IMR-90 (cell line): ENCODE data around the gene MRPL33. TPM values are rescaled to one million over a fixed set of nuclear protein-coding genes. Genes with fewer than 3 reads are reported as not detected.

Experiments used
- ATAC-seq: fragments of 200-7000 bp; cut with Tn5 transposase; 2 replicates; pipeline ENCODE4 v1.9.1; 2020; ENCODE audit warnings: low read depth, mild to moderate bottlenecking, moderate library complexity
- BruUV-seq: library from RNA; stranded (reverse); fragments of 400-500 nt; replicated peaks from 2 replicates; lab custom pipeline; 2021; lab: Mats Ljungman, UMichigan
- CTCF ChIA-PET: fragments of 300-600 bp; formaldehyde crosslinking; extraction: SDS; loops from one replicate; lab custom pipeline; 2021; ENCODE audit warnings: antibody characterized with exemption; lab: Yijun Ruan, JAX
- POLR2A ChIA-PET: fragments of 300-600 bp; sonication (Branson Sonifier 250); formaldehyde crosslinking; loops from one replicate; lab custom pipeline; 2022; ENCODE audit warnings: antibody characterized with exemption; ENCODE audit not compliant: unreplicated experiment; lab: Charles Lee
- DNase-seq: peaks from one replicate; pipeline ENCODE4 v3.0.0; 2013
- H2AFZ ChIP-seq: replicated peaks from 2 replicates; pipeline ENCODE3; 2013; ENCODE audit warnings: low read length, mild to moderate bottlenecking; ENCODE audit not compliant: poor library complexity
- H2AK5ac ChIP-seq: 2 replicates; pipeline ENCODE4 v1.6.1; 2013; ENCODE audit warnings: low read depth, low read length, inconsistent platforms
- H2AK9ac ChIP-seq: replicated peaks from 2 replicates; pipeline ENCODE3; 2013; ENCODE audit warnings: mild to moderate bottlenecking, low read depth, low read length, moderate library complexity; ENCODE audit not compliant: poor library complexity
- H2BK120ac ChIP-seq: 2 replicates; pipeline ENCODE4 v1.6.1; 2013; ENCODE audit warnings: low read depth, low read length, inconsistent platforms
- H2BK15ac ChIP-seq: 3 replicates; pipeline ENCODE4 v1.6.1; 2013; ENCODE audit warnings: low read depth, low read length, inconsistent platforms
- H2BK20ac ChIP-seq: 2 replicates; pipeline ENCODE4 v1.6.1; 2013; ENCODE audit warnings: low read depth, mild to moderate bottlenecking, inconsistent platforms, low read length, moderate library complexity
- H2BK5ac ChIP-seq: 2 replicates; pipeline ENCODE4 v1.6.1; 2013; ENCODE audit warnings: mild to moderate bottlenecking, low read depth, low read length, inconsistent platforms; ENCODE audit not compliant: poor library complexity, severe bottlenecking
- H3K14ac ChIP-seq: replicated peaks from 2 replicates; pipeline ENCODE4 v1.6.1; 2013; ENCODE audit warnings: low read depth, low read length, inconsistent platforms
- H3K18ac ChIP-seq: 2 replicates; pipeline ENCODE4 v1.6.1; 2013; ENCODE audit warnings: low read depth, low read length, control low read depth
- H3K23ac ChIP-seq: 2 replicates; pipeline ENCODE4 v1.6.1; 2013; ENCODE audit warnings: low read depth, low read length, inconsistent platforms
- H3K27ac ChIP-seq: 2 replicates; pipeline ENCODE4 v1.5.1; 2013; ENCODE audit warnings: mild to moderate bottlenecking, control low read depth, low read length; ENCODE audit not compliant: insufficient read depth
- H3K27me3 ChIP-seq: 2 replicates; pipeline ENCODE4 v1.6.1; 2013; ENCODE audit warnings: low read length; ENCODE audit not compliant: control insufficient read depth, insufficient read depth
- H3K36me3 ChIP-seq: 2 replicates; pipeline ENCODE4 v1.6.1; 2013; ENCODE audit warnings: low read length, mixed read lengths; ENCODE audit not compliant: control insufficient read depth, insufficient read depth
- H3K4ac ChIP-seq: 2 replicates; pipeline ENCODE4 v1.6.1; 2013; ENCODE audit warnings: low read depth, low read length, inconsistent platforms
- H3K4me1 ChIP-seq: 2 replicates; pipeline ENCODE4 v1.6.1; 2013; ENCODE audit warnings: low read length, mixed read lengths; ENCODE audit not compliant: control insufficient read depth, insufficient read depth
- H3K4me2 ChIP-seq: 2 replicates; pipeline ENCODE4 v1.6.1; 2013; ENCODE audit warnings: low read depth, mild to moderate bottlenecking, control low read depth, low read length, moderate library complexity
- H3K4me3 ChIP-seq: 2 replicates; pipeline ENCODE4 v1.5.1; 2013; ENCODE audit warnings: low read depth, mild to moderate bottlenecking, control low read depth, low read length, moderate library complexity; ENCODE audit not compliant: insufficient read depth
- H3K56ac ChIP-seq: 2 replicates; pipeline ENCODE4 v1.6.1; 2013; ENCODE audit warnings: low read length, inconsistent platforms; ENCODE audit not compliant: insufficient read depth; ENCODE audit errors: extremely low read depth
- H3K79me1 ChIP-seq, 2 experiments: 2 replicates each; pipeline ENCODE4 v1.6.1; 2013; ENCODE audit warnings: low read length in 2 of 2, inconsistent platforms in 1 of 2, low read depth in 1 of 2
- H3K9ac ChIP-seq: 2 replicates; pipeline ENCODE4 v1.6.1; 2013; ENCODE audit warnings: low read depth, low read length, control low read depth
- H3K9me1 ChIP-seq: 2 replicates; pipeline ENCODE4 v1.6.1; 2013; ENCODE audit warnings: low read length, inconsistent platforms; ENCODE audit not compliant: insufficient read depth
- H3K9me3 ChIP-seq: 2 replicates; pipeline ENCODE4 v1.6.1; 2013; ENCODE audit warnings: low read length; ENCODE audit not compliant: control insufficient read depth, insufficient read depth
- H4K20me1 ChIP-seq: 2 replicates; pipeline ENCODE4 v1.6.1; 2013; ENCODE audit warnings: low read length, inconsistent platforms; ENCODE audit not compliant: insufficient read depth
- H4K5ac ChIP-seq: 2 replicates; pipeline ENCODE4 v1.6.1; 2013; ENCODE audit warnings: mild to moderate bottlenecking, low read depth, low read length, control low read depth
- H4K8ac ChIP-seq, 2 experiments: 2 replicates each; pipeline ENCODE4 v1.6.1; 2013; ENCODE audit warnings: low read depth in 2 of 2, low read length in 2 of 2, control low read depth in 1 of 2, inconsistent platforms in 1 of 2
- H4K91ac ChIP-seq: 2 replicates; pipeline ENCODE4 v1.6.1; 2013; ENCODE audit warnings: low read depth, low read length, inconsistent platforms; ENCODE audit not compliant: insufficient read depth
- CEBPB ChIP-seq: IDR thresholded peaks from 2 replicates; pipeline ENCODE4 v1.6.1; 2012; ENCODE audit warnings: low read depth, low read length, improper control_type of control experiment
- MAFK ChIP-seq: IDR thresholded peaks from 2 replicates; pipeline ENCODE4 v1.6.1; 2012; ENCODE audit warnings: low read depth, low read length, improper control_type of control experiment
- WGBS, 2 experiments: methylation state at CpG; one replicate each; pipeline versions ENCODE4 v1.1.5 to v1.1.7; 2013; ENCODE audit warnings: missing lambda C conversion rate in 2 of 2; ENCODE audit not compliant: insufficient read length in 1 of 2; ENCODE audit errors: extremely low coverage in 2 of 2; 5-methylcytosine and 5-hydroxymethylcytosine counted together
- dilution Hi-C: fragments of 300-500 bp; cut with HindIII; formaldehyde crosslinking; loops from one replicate; pipeline ENCODE4 v1.14.3; 2018; ENCODE audit warnings: low sequenced_read_pairs; ENCODE audit not compliant: unreplicated experiment
- in situ Hi-C: fragments of 300-500 bp; cut with MboI; formaldehyde crosslinking; loops from 3 replicates; pipeline ENCODE4 v1.14.3; 2019; ENCODE audit warnings: low sequenced_read_pairs, inconsistent platforms, mixed read lengths
- intact Hi-C: fragments of 100-400 bp; cut with micrococcal nuclease; formaldehyde crosslinking; loops from 2 replicates; pipeline ENCODE4 v1.10.0; 2022
- polyA plus RNA-seq, 3 experiments: library from polyadenylated mRNA; depleted of rRNA; stranded (reverse); fragments of >200 nt; gene quantifications; 2 replicates each; pipeline ENCODE4 v1.2.3, GENCODE V29; 2012; ENCODE audit warnings: low replicate concordance in 1 of 3
- total RNA-seq: library from RNA; depleted of rRNA; stranded (reverse); fragments of >200 nt; gene quantifications from 2 replicates; pipeline ENCODE4 v1.2.3, GENCODE V29; 2012

The MRPL33 gene
- total and polyA plus RNA-seq, 2 of the 4 experiments (the other 2 are of a cell fraction), result 13.3 to 101 TPM

GRCh38 chr2:27746325-27746724 lies 25.2 kb upstream of the MRPL33 start:
- ATAC-seq (no peak), DNase-seq (no peak)
- H2BK120ac ChIP-seq, result no peak overlapping the region
- no peak overlapping the region for H3K56ac ChIP-seq
- H3K79me1 ChIP-seq, result no peaks in the 10 kb centered on the region
- peaks cover 12% of the 10 kb centered on the region for H3K9me3 ChIP-seq
- H3K18ac ChIP-seq, result no peak overlapping the region
- H4K8ac ChIP-seq, result no peak overlapping the region
- no peaks in the 10 kb centered on the region for H3K9me1 ChIP-seq
- H2BK20ac ChIP-seq, result no peak overlapping the region
- ChIA-PET POLR2A (no interaction called here), CTCF (no interaction called here)
- H3K9ac ChIP-seq, result no peak overlapping the region
- WGBS, 2 experiments, result no CpG with 5 or more reads among the region's 2 CpGs
- H3K36me3 ChIP-seq, result no peaks in the 10 kb centered on the region
- H3K4me1 ChIP-seq, result no peaks in the 10 kb centered on the region
- intact Hi-C loops, result no loop called here
- no peak overlapping the region for H3K4me3 ChIP-seq
- in situ Hi-C loops, result no loop called here
- H2BK15ac ChIP-seq, result no peak overlapping the region
- H2BK5ac ChIP-seq, result no peak overlapping the region
- no peak overlapping the region for H4K91ac ChIP-seq
- H3K14ac ChIP-seq, result no peak overlapping the region
- no peak overlapping the region for H2AK5ac ChIP-seq
- TF ChIP-seq CEBPB (no peak), MAFK (no peak)
- no peaks in the 10 kb centered on the region for H3K27me3 ChIP-seq
- BruUV-seq, result no TSS peak
- H3K27ac ChIP-seq, result no peak overlapping the region
- H3K4me2 ChIP-seq, result no peak overlapping the region
- H4K20me1 ChIP-seq, result no peaks in the 10 kb centered on the region
- no peak overlapping the region for H4K5ac ChIP-seq
- H2AK9ac ChIP-seq, result no peak overlapping the region
- dilution Hi-C loops, result no loop called here
- no peak overlapping the region for H3K23ac ChIP-seq
- H3K4ac ChIP-seq, result no peak overlapping the region
- H2AFZ ChIP-seq, result no peak overlapping the region
